Type B pancreatic cell (in vitro differentiated cells): ENCODE measurements around the gene PHF2. TPM values are rescaled to one million over a fixed set of nuclear protein-coding genes. Genes with fewer than 3 reads are reported as not detected.

Experiments used
- DNase-seq: peaks from one replicate; pipeline ENCODE4 v3.0.0; 2021; ENCODE audit warnings: mixed read lengths; ENCODE audit not compliant: unreplicated experiment; ENCODE audit errors: extremely low spot score
- H3K27ac Mint-ChIP-seq: 2 replicates; pipeline ENCODE4 v1.8.0; 2021; ENCODE audit warnings: mild to moderate bottlenecking, mixed read lengths
- H3K27me3 Mint-ChIP-seq: 2 replicates; pipeline ENCODE4 v1.8.0; 2021; ENCODE audit warnings: mixed read lengths
- H3K36me3 Mint-ChIP-seq: 2 replicates; pipeline ENCODE4 v1.8.0; 2021; ENCODE audit warnings: mixed read lengths
- H3K4me1 Mint-ChIP-seq: one replicate; pipeline ENCODE4 v1.8.0; 2021; ENCODE audit warnings: mixed read lengths; ENCODE audit not compliant: unreplicated experiment
- H3K4me3 Mint-ChIP-seq: 2 replicates; pipeline ENCODE4 v1.8.0; 2021; ENCODE audit warnings: mild to moderate bottlenecking, mixed read lengths
- H3K9me3 Mint-ChIP-seq: 2 replicates; pipeline ENCODE4 v1.8.0; 2021; ENCODE audit warnings: mixed read lengths
- CTCF ChIP-seq: fragments of 200-600 bp; sonication (generic); conservative IDR thresholded peaks from 2 replicates; pipeline ENCODE4 v1.5.0; 2021; ENCODE audit warnings: antibody characterized with exemption, mild to moderate bottlenecking
- total RNA-seq: library from RNA; stranded (reverse); gene quantifications from 2 replicates; pipeline ENCODE4 v1.2.1, GENCODE V29; 2021; ENCODE audit warnings: low replicate concordance

Gene PHF2
- total RNA-seq, 1 donor from 2014 or later: 34.7 TPM

- no peaks in the 10 kb centered on the region for H3K36me3 Mint-ChIP-seq
- no peak overlapping the region for H3K4me3 Mint-ChIP-seq
- DNase-seq: peak; percentile 61
- peaks cover 3% of the 10 kb centered on the region for H3K27me3 Mint-ChIP-seq
- no peak for TF ChIP-seq CTCF
- peaks cover 4% of the 10 kb centered on the region for H3K4me1 Mint-ChIP-seq
- H3K27ac Mint-ChIP-seq: no peak overlapping the region
- H3K9me3 Mint-ChIP-seq: no peaks in the 10 kb centered on the region
These were observed 102.0 kb downstream of the PHF2 start for GRCh38 chr9:93678199-93679019.

- Mint-ChIP-seq H3K4me1 (peaks cover 4% of the 10 kb centered on the region), H3K27me3 (peaks cover 3% of the 10 kb centered on the region), H3K4me3 (no peak overlapping the region), H3K27ac (no peak overlapping the region), H3K9me3 (no peaks in the 10 kb centered on the region), H3K36me3 (no peaks in the 10 kb centered on the region)
- no peak for TF ChIP-seq CTCF
- DNase-seq: peak; percentile 56
These were observed 103.4 kb downstream of the PHF2 start for GRCh38 chr9:93679536-93680442.

- Mint-ChIP-seq H3K9me3 (no peaks in the 10 kb centered on the region), H3K4me3 (no peak overlapping the region), H3K36me3 (no peaks in the 10 kb centered on the region), H3K27ac (no peak overlapping the region), H3K4me1 (peaks cover 4% of the 10 kb centered on the region), H3K27me3 (peaks cover 3% of the 10 kb centered on the region)
- DNase-seq: peak; percentile 66
- TF ChIP-seq CTCF: no peak
These were observed 104.3 kb downstream of the PHF2 start for GRCh38 chr9:93680443-93681268.

GRCh38 chr9:93681269-93682154, 105.1 kb downstream of the PHF2 start:
- peaks cover 9% of the 10 kb centered on the region for H3K4me1 Mint-ChIP-seq
- no peaks in the 10 kb centered on the region for H3K36me3 Mint-ChIP-seq
- TF ChIP-seq CTCF: no peak
- DNase-seq: peak; percentile 65
- peaks cover 3% of the 10 kb centered on the region for H3K27me3 Mint-ChIP-seq
- no peaks in the 10 kb centered on the region for H3K9me3 Mint-ChIP-seq
- H3K4me3 Mint-ChIP-seq: no peak overlapping the region
- H3K27ac Mint-ChIP-seq: no peak overlapping the region
